ENCODE data around the gene GGT1.

DNA sequence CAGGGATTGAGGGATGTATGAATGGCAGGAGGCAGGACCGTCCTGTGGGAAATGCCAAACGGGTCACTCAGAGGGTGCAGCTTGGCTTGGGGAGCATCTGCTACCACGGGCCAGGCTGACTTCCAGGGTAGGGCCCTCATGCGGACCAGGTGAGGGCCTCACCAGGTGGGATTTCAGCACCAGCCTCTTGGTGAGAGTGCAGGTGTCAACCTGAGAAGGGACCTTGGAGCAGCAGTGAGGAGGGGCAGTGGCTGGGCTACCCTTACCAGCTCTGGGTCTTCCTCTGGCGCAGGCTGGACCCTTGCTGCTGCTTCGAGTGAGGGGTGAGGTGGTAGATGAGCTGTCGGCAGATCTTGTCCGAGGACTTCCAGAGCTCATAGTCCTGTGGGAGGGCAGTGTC is 15.0 kb upstream of the GGT1 start:
- TF ChIP-seq EZH2 (optimal IDR thresholded peaks at IDR 0.05; ENCODE audit: low read depth, low read length) (no peak), CTCF (IDR thresholded peaks at IDR 0.05; ENCODE audit: low read length) (no peak), EZH2phosphoT487 (IDR thresholded peaks at IDR 0.05; ENCODE audit: low read length) (no peak)
